Activated CD8-positive, alpha-beta memory T cell treated with anti-CD3 and anti-CD28 coated beads, Interleukin-2, amount 50 U/mL, for 1 hour (primary cell): ENCODE results near the gene UNC5A.
"Not testable (repeated sequence)": the region's sequence is repeated elsewhere in the genome, so short reads cannot be mapped to it uniquely, and the experiment has no call there.

Experiments
- DNase-seq: peaks from one replicate; pipeline ENCODE4 v3.0.0-alpha.2; 2020; ENCODE audit errors: extremely low read depth

Gene UNC5A

GRCh38 chr5:176864755-176865154 lies 54.4 kb downstream of the UNC5A start:
- no peak for DNase-seq

- no peak for DNase-seq
Measured at GRCh38 chr5:176865964-176866363, 55.6 kb downstream of the UNC5A start.

- DNase-seq, result no peak
Measured at GRCh38 chr5:176866707-176867310, 56.5 kb downstream of the UNC5A start.

- no peak for DNase-seq
Measured at GRCh38 chr5:176868126-176868525, 57.8 kb downstream of the UNC5A start.

GRCh38 chr5:176868731-176869130 lies 58.4 kb downstream of the UNC5A start:
- no peak for DNase-seq

- DNase-seq, result no peak
Measured at GRCh38 chr5:176869501-176870109, 59.2 kb downstream of the UNC5A start.

GRCh38 chr5:176870110-176870591 lies 59.8 kb downstream of the UNC5A start:
- no peak for DNase-seq

GRCh38 chr5:176870644-176871043 lies 60.3 kb downstream of the UNC5A start:
- not testable (repeated sequence) for DNase-seq

- not testable (repeated sequence) for DNase-seq
Measured at GRCh38 chr5:176872586-176872985, 62.2 kb downstream of the UNC5A start.

- DNase-seq, result not testable (repeated sequence)
Measured at GRCh38 chr5:176873011-176873410, 62.7 kb downstream of the UNC5A start.

- no peak for DNase-seq
Measured at GRCh38 chr5:176873541-176874172, 63.3 kb downstream of the UNC5A start.

- no peak for DNase-seq
Measured at GRCh38 chr5:176874198-176874780, 63.9 kb downstream of the UNC5A start.

GRCh38 chr5:176875014-176875550 lies 64.7 kb downstream of the UNC5A start:
- no peak for DNase-seq

- no peak for DNase-seq
Measured at GRCh38 chr5:176875783-176876505, 65.6 kb downstream of the UNC5A start.

- DNase-seq, result no peak
Measured at GRCh38 chr5:176876506-176877431, 66.4 kb downstream of the UNC5A start.

- DNase-seq, result no peak
Measured at GRCh38 chr5:176877793-176878331, 67.5 kb downstream of the UNC5A start.

- no peak for DNase-seq
Measured at GRCh38 chr5:176878463-176878862, 68.1 kb downstream of the UNC5A start.

- DNase-seq, result no peak
Measured at GRCh38 chr5:176878906-176879662, 68.7 kb downstream of the UNC5A start.

- DNase-seq, result no peak
Measured at GRCh38 chr5:176879663-176880361, 69.5 kb downstream of the UNC5A start.
